ENCODE measurements around the gene SHISAL1. TPM values are rescaled to one million over a fixed set of nuclear protein-coding genes. Genes with fewer than 3 reads are reported as not detected.

The SHISAL1 gene
- total and polyA plus RNA-seq, 8 donors, result 0.72 to 1.4 (median 0.92) TPM

DNA sequence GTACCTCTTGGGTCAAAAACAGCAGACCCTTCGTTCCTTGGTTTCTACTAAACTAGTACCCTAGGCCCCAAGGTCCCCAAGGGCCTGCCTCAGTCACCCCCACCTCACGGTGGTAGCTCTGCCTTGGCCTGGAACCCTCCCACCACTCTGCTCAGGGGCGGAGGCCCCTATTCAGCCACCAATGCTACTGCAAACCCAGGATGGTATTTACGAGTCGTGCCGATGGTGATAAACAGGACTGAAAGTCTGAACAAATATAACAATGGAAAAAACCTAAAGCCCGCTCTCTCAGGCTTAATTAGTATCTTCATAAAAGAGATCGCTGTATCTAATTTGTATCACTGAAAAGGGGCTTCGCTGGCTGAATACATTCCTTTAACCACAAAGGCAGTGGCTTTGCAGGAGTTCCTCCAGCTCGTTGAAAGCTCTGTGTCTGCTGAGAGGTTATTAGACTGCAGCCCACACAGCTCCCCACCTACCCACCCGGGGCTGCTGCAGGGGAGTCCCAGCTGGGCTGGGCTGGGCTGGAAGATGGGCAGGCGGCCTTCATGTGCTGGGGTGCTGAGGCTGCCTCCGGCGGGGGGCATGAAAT is 15.2 kb downstream of the SHISAL1 start:
- no peak for ATAC-seq
- Histone ChIP-seq H3K27ac (no peak overlapping the region), H3K36me3 (no peaks in the 10 kb centered on the region), H3K4me3 (no peak overlapping the region), H3K9me3 (peaks cover 0 to 7% of the 10 kb centered on the region in 2 donors), H3K27me3 (peaks cover 0 to 31% of the 10 kb centered on the region in 2 donors), H3K4me1 (no peaks in the 10 kb centered on the region)
- peak in 1 of 4 donors; percentile 51 for DNase-seq
- intact Hi-C loops (cut with DNase I), result no loop called here
- no peak for TF ChIP-seq CTCF (IDR thresholded peaks at IDR 0.05)

GRCh38 chr22:44295406-44295805 is 17.3 kb downstream of the SHISAL1 start:
- peaks cover 0 to 7% of the 10 kb centered on the region in 2 donors for H3K9me3 ChIP-seq
- H3K27ac ChIP-seq, result no peak overlapping the region
- DNase-seq (no peak), ATAC-seq (no peak)
- TF ChIP-seq CTCF (IDR thresholded peaks at IDR 0.05), result no peak
- intact Hi-C loops (cut with DNase I), result no loop called here
- H3K36me3 ChIP-seq, result no peaks in the 10 kb centered on the region
- H3K4me3 ChIP-seq, result no peak overlapping the region
- peaks cover 0 to 36% of the 10 kb centered on the region in 2 donors for H3K27me3 ChIP-seq
- H3K4me1 ChIP-seq, result no peaks in the 10 kb centered on the region

DNA sequence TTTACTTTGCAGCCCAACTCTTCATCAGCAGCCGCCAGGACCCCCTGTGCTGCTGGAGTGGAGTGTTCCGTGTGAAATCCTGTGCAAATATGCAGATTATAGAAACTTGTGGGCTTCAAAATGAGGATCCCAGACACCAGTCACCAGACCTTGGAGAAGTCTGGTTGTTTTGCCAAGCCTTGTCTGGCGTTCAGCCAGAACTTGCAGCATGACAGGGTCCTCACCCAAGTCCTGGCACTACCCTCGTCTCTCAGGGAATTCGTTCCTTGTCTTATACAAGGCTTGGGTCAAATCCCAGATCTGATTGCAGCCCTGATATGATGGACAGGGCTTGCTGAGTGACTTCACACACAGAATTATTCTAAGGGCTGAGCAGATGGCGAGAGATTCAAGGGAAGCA is 18.9 kb downstream of the SHISAL1 start:
- no peak for ATAC-seq
- intact Hi-C loops (cut with DNase I), result no loop called here
- H3K4me3 ChIP-seq, result no peak overlapping the region
- no peak for TF ChIP-seq CTCF (IDR thresholded peaks at IDR 0.05)
- peaks cover 0 to 33% of the 10 kb centered on the region in 2 donors for H3K27me3 ChIP-seq
- no peaks in the 10 kb centered on the region for H3K36me3 ChIP-seq
- peak in 1 of 4 donors; percentile 7 for DNase-seq
- H3K27ac ChIP-seq, result no peak overlapping the region
- peaks cover 0 to 7% of the 10 kb centered on the region in 2 donors for H3K9me3 ChIP-seq
- H3K4me1 ChIP-seq, result no peaks in the 10 kb centered on the region

- TF ChIP-seq CTCF (IDR thresholded peaks at IDR 0.05), result no peak
- intact Hi-C loops (cut with DNase I), result no loop called here
- Histone ChIP-seq H3K36me3 (no peaks in the 10 kb centered on the region), H3K4me1 (no peaks in the 10 kb centered on the region), H3K27me3 (peaks cover 0 to 25% of the 10 kb centered on the region in 2 donors), H3K9me3 (peaks cover 0 to 7% of the 10 kb centered on the region in 2 donors), H3K4me3 (no peak overlapping the region), H3K27ac (no peak overlapping the region)
- peak in 1 of 4 donors; percentile 47 for DNase-seq
- ATAC-seq, result no peak
Observed at GRCh38 chr22:44293034-44293433, 19.7 kb downstream of the SHISAL1 start.

GRCh38 chr22:44292521-44292920 is 20.2 kb downstream of the SHISAL1 start:
- Histone ChIP-seq H3K36me3 (no peaks in the 10 kb centered on the region), H3K27ac (no peak overlapping the region), H3K27me3 (peaks cover 0 to 22% of the 10 kb centered on the region in 2 donors), H3K9me3 (peaks cover 0 to 7% of the 10 kb centered on the region in 2 donors), H3K4me1 (no peaks in the 10 kb centered on the region), H3K4me3 (no peak overlapping the region)
- ATAC-seq (no peak), DNase-seq (peak in 1 of 4 donors; percentile 60)
- intact Hi-C loops (cut with DNase I), result no loop called here
- no peak for TF ChIP-seq CTCF (IDR thresholded peaks at IDR 0.05)
